H9 (cell line): Measurements from ENCODE around the gene RNASE8. TPM values are rescaled to one million over a fixed set of nuclear protein-coding genes. Genes with fewer than 3 reads are reported as not detected.
A peak's percentile ranks its signal among the peaks of the same experiment; 100 is the strongest.

ENCODE experiments used
- DNase-seq: peaks from one replicate; pipeline ENCODE4 v3.0.0-alpha.2; 2017
- H2AFZ ChIP-seq: one replicate; pipeline ENCODE4 v1.6.1; 2013; ENCODE audit warnings: mild to moderate bottlenecking, low read length, control low read depth, moderate library complexity
- H2AK5ac ChIP-seq: 2 replicates; pipeline ENCODE4 v1.6.1; 2013; ENCODE audit warnings: low read length, control low read depth, mixed read lengths; ENCODE audit not compliant: insufficient read length
- H2BK120ac ChIP-seq: one replicate; pipeline ENCODE4 v1.6.1; 2013; ENCODE audit warnings: low read depth, mild to moderate bottlenecking, low read length, control low read depth, inconsistent platforms; ENCODE audit not compliant: poor library complexity, severe bottlenecking
- H2BK12ac ChIP-seq: 2 replicates; pipeline ENCODE4 v1.6.1; 2013; ENCODE audit warnings: low read length, control low read depth, mixed read lengths, low read depth; ENCODE audit not compliant: insufficient read length
- H2BK15ac ChIP-seq: 2 replicates; pipeline ENCODE4 v1.6.1; 2013; ENCODE audit warnings: low read depth, low read length, control low read depth
- H2BK20ac ChIP-seq: one replicate; pipeline ENCODE4 v1.6.1; 2013; ENCODE audit warnings: low read depth, mild to moderate bottlenecking, low read length, control low read depth, inconsistent platforms; ENCODE audit not compliant: poor library complexity, severe bottlenecking
- H2BK5ac ChIP-seq: 2 replicates; pipeline ENCODE4 v1.6.1; 2013; ENCODE audit warnings: low read length, control low read depth, mixed read lengths; ENCODE audit not compliant: insufficient read length
- H3K14ac ChIP-seq: 2 replicates; pipeline ENCODE4 v1.6.1; 2013; ENCODE audit warnings: low read length, control low read depth; ENCODE audit not compliant: insufficient read depth
- H3K18ac ChIP-seq: 2 replicates; pipeline ENCODE4 v1.6.1; 2013; ENCODE audit warnings: low read depth, mild to moderate bottlenecking, mixed read lengths, low read length, control low read depth; ENCODE audit not compliant: insufficient read length
- H3K23ac ChIP-seq: 2 replicates; pipeline ENCODE4 v1.6.1; 2013; ENCODE audit warnings: low read length, control low read depth, mixed read lengths, low read depth; ENCODE audit not compliant: insufficient read length
- H3K23me2 ChIP-seq: 2 replicates; pipeline ENCODE4 v1.6.1; 2013; ENCODE audit warnings: low read depth, mild to moderate bottlenecking, mixed read lengths, low read length, control low read depth; ENCODE audit not compliant: insufficient read length, poor library complexity, severe bottlenecking
- H3K27ac ChIP-seq: 2 replicates; pipeline ENCODE4 v1.5.1; 2013; ENCODE audit warnings: low read length, control low read depth, mixed read lengths, low read depth; ENCODE audit not compliant: insufficient read length
- H3K27me3 ChIP-seq: 2 replicates; pipeline ENCODE4 v1.6.1; 2013; ENCODE audit warnings: low read length, control low read depth, inconsistent platforms; ENCODE audit not compliant: insufficient read depth
- H3K4ac ChIP-seq: 2 replicates; pipeline ENCODE4 v1.6.1; 2013; ENCODE audit warnings: low read depth, mild to moderate bottlenecking, control low read depth, inconsistent platforms, low read length, moderate library complexity
- H3K4me1 ChIP-seq: 2 replicates; pipeline ENCODE4 v1.6.1; 2013; ENCODE audit warnings: low read length, control low read depth, inconsistent platforms; ENCODE audit not compliant: insufficient read depth
- H3K4me2 ChIP-seq: 2 replicates; pipeline ENCODE4 v1.6.1; 2013; ENCODE audit warnings: low read length, control low read depth, mixed read lengths; ENCODE audit not compliant: insufficient read length, insufficient read depth
- H3K56ac ChIP-seq: 2 replicates; pipeline ENCODE4 v1.6.1; 2013; ENCODE audit warnings: low read depth, mild to moderate bottlenecking, mixed read lengths, low read length, control low read depth; ENCODE audit not compliant: insufficient read length
- H3K79me1 ChIP-seq: 2 replicates; pipeline ENCODE4 v1.6.1; 2013; ENCODE audit warnings: low read depth, mild to moderate bottlenecking, moderate library complexity, low read length, control low read depth, inconsistent platforms; ENCODE audit not compliant: insufficient read depth, poor library complexity, severe bottlenecking
- H3K79me2 ChIP-seq: 2 replicates; pipeline ENCODE4 v1.6.1; 2013; ENCODE audit warnings: low read length, control low read depth, inconsistent platforms; ENCODE audit not compliant: insufficient read depth
- H3K9ac ChIP-seq: 2 replicates; pipeline ENCODE4 v1.6.1; 2013; ENCODE audit warnings: low read length, control low read depth, mixed read lengths; ENCODE audit not compliant: insufficient read length; ENCODE audit errors: extremely low read depth
- H3K9me3 ChIP-seq: one replicate; pipeline ENCODE4 v1.6.1; 2013; ENCODE audit warnings: low read depth, low read length, inconsistent platforms; ENCODE audit not compliant: control insufficient read depth
- H3T11ph ChIP-seq: one replicate; pipeline ENCODE4 v1.6.1; 2013; ENCODE audit warnings: mild to moderate bottlenecking, low read length, control low read depth, inconsistent platforms
- H4K20me1 ChIP-seq: one replicate; pipeline ENCODE4 v1.6.1; 2013; ENCODE audit not compliant: control insufficient read depth, insufficient read length, insufficient read depth
- H4K5ac ChIP-seq: 2 replicates; pipeline ENCODE4 v1.6.1; 2013; ENCODE audit warnings: low read depth, mild to moderate bottlenecking, mixed read lengths, low read length, control low read depth; ENCODE audit not compliant: insufficient read length
- H4K8ac ChIP-seq: replicated peaks from 2 replicates; pipeline ENCODE4 v1.6.1; 2013; ENCODE audit warnings: low read length, control low read depth, mixed read lengths, low read depth; ENCODE audit not compliant: insufficient read length
- H4K91ac ChIP-seq: 2 replicates; pipeline ENCODE4 v1.6.1; 2013; ENCODE audit warnings: low read depth, mild to moderate bottlenecking, moderate library complexity, mixed read lengths, low read length, control low read depth; ENCODE audit not compliant: insufficient read length
- H3K27ac Mint-ChIP-seq, 3 experiments: 2 replicates in 2 of 3; 3 replicates in 1 of 3; pipeline ENCODE4 v1.8.0; 2020 to 2021; ENCODE audit warnings: mixed read lengths in 3 of 3, mild to moderate bottlenecking in 1 of 3, moderate library complexity in 1 of 3
- H3K27me3 Mint-ChIP-seq: 2 replicates; pipeline ENCODE4 v1.8.0; 2021; ENCODE audit warnings: low read depth, mild to moderate bottlenecking, moderate library complexity, mixed read lengths
- H3K36me3 Mint-ChIP-seq, 3 experiments: 2 replicates in 2 of 3; 3 replicates in 1 of 3; pipeline ENCODE4 v1.8.0; 2020 to 2021; ENCODE audit warnings: low read depth in 3 of 3, mixed read lengths in 3 of 3; ENCODE audit not compliant: insufficient read depth in 1 of 3
- H3K4me1 Mint-ChIP-seq, 2 experiments: 2 replicates each; pipeline ENCODE4 v1.8.0; 2020; ENCODE audit warnings: mixed read lengths in 2 of 2
- H3K4me3 Mint-ChIP-seq, 2 experiments: 2 replicates in 1 of 2; 3 replicates in 1 of 2; pipeline ENCODE4 v1.8.0; 2020 to 2021; ENCODE audit warnings: mild to moderate bottlenecking in 2 of 2, mixed read lengths in 2 of 2, moderate library complexity in 1 of 2
- H3K9me3 Mint-ChIP-seq, 2 experiments: 2 replicates in 1 of 2; 3 replicates in 1 of 2; pipeline ENCODE4 v1.8.0; 2020; ENCODE audit warnings: mild to moderate bottlenecking in 2 of 2, mixed read lengths in 2 of 2, moderate library complexity in 1 of 2
- CTCF ChIP-seq: fragments of 200-600 bp; sonication (generic); conservative IDR thresholded peaks from 3 replicates; pipeline ENCODE4 v1.8.0; 2021; ENCODE audit warnings: antibody characterized with exemption, mild to moderate bottlenecking
- whole genome bisulfite sequencing: extraction: QIAGEN DNeasy Blood & Tissue Kit; methylation state at CpG from one replicate; pipeline ENCODE4 v1.1.7; 2013; ENCODE audit warnings: missing lambda C conversion rate, low lambda C conversion rate, mixed read lengths; ENCODE audit not compliant: insufficient read length; ENCODE audit errors: extremely low coverage; 5-methylcytosine and 5-hydroxymethylcytosine counted together
- total RNA-seq: library from RNA; stranded (reverse); gene quantifications from 2 replicates; pipeline ENCODE4 v1.2.1, GENCODE V29; 2021

Gene RNASE8
- total RNA-seq, 1 experiment from 2014 or later, result not detected

DNA sequence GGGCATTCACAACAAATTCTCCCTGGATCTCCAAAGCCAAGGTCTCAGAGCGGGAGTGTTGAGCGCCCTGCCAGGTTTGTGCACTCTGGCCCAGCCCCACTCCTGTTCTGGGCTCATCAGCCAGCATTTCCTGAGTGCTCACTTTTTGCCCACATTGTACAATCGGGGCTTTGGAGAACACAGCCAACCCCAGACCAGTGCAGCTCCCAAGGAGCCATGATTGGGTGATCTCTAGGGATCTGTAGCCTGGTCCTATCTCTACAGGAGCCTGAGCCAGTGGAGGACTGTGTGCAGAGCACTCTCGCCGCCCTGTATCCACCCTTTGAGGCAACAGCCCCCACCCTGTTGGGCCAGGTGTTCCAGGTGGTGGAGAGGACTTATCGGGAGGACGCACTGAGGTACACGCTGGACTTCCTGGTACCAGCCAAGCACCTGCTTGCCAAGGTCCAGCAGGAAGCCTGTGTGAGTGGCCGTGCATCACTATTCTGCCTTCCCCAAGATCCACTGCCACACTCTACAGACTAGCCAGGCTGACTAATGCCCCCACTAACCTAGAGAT, 15.2 kb downstream of the RNASE8 start:
- no peak for TF ChIP-seq CTCF

More for the DNA sequence above, 15.2 kb downstream of the RNASE8 start:
- Mint-ChIP-seq H3K4me1 (peaks cover 23 to 24% of the 10 kb centered on the region in 2 experiments), H3K27me3 (peaks cover 8% of the 10 kb centered on the region), H3K27ac (no peak overlapping the region; a peak in 1 of 7 replicates), H3K4me3 (peak overlapping the region; percentile 88 to 96; a peak in 4 of 5 replicates), H3K36me3 (peaks cover 38 to 56% (median 51%) of the 10 kb centered on the region in 3 experiments), H3K9me3 (no peaks in the 10 kb centered on the region)
- Histone ChIP-seq H3K14ac (no peak overlapping the region), H3K4ac (no peak overlapping the region), H2BK5ac (no peak overlapping the region), H2BK12ac (no peak overlapping the region), H3K27me3 (no peaks in the 10 kb centered on the region), H4K8ac (no peak overlapping the region), H2BK120ac (no peak overlapping the region), H3K9me3 (no peaks in the 10 kb centered on the region), H3T11ph (no peak overlapping the region), H3K56ac (no peak overlapping the region), H2AK5ac (no peak overlapping the region), H4K91ac (no peak overlapping the region), H2AFZ (no peak overlapping the region), H3K79me1 (no peaks in the 10 kb centered on the region), H2BK20ac (no peak overlapping the region), H3K23ac (no peak overlapping the region), H3K4me2 (no peak overlapping the region), H2BK15ac (no peak overlapping the region), H4K20me1 (no peaks in the 10 kb centered on the region), H3K79me2 (no peaks in the 10 kb centered on the region), H3K27ac (no peak overlapping the region), H3K18ac (no peak overlapping the region), H4K5ac (no peak overlapping the region), H3K4me1 (peaks cover 4% of the 10 kb centered on the region; the same call in 1 of the 2 replicates), H3K9ac (no peak overlapping the region), H3K23me2 (peaks cover 31% of the 10 kb centered on the region)
- no peak for DNase-seq
- no CpG with 5 or more reads among the region's 9 CpGs for WGBS
